A375 (cell line): ENCODE results near the gene AIFM3. TPM values are rescaled to one million over a fixed set of nuclear protein-coding genes. Genes with fewer than 3 reads are reported as not detected.

Source experiments
- total RNA-seq: library from RNA; depleted of rRNA; stranded (reverse); fragments of >200 nt; shearing (Covaris generic); gene quantifications from 2 replicates; pipeline ENCODE4 v1.2.3, GENCODE V29; 2014; rRNA removed

AIFM3 gene
- 0.26 and 0.45 TPM in 2 replicates for total RNA-seq

GRCh38 chr22:20966883-20967696 is at the start of gene AIFM3:
TSS of gene AIFM3 (plus strand) at chr22:20967255. CDS start at chr22:20967945, 690 bp downstream.

GRCh38 chr22:20981787-20982562 is 14.9 kb downstream of the AIFM3 start, which contains the start of gene LZTR1:
TSS of gene LZTR1 (plus strand) at chr22:20982297. CDS start at chr22:20982372, 75 bp downstream.

GRCh38 chr22:21001601-21002325 is 34.7 kb downstream of the AIFM3 start, which contains the start of gene THAP7:
TSS of gene THAP7 (minus strand) at chr22:21002118. CDS start at chr22:21001911, 207 bp downstream.

GRCh38 chr22:21014726-21015465 is 47.8 kb downstream of the AIFM3 start, which contains the start of gene P2RX6:
TSS of gene P2RX6 (plus strand) at chr22:21015165. CDS start at chr22:21015175, 10 bp downstream.

Other genes starting within 250 kb of the AIFM3 start
- gene SERPIND1, start 193.1 kb upstream of the AIFM3 start, total RNA-seq: 0.49 and 0.61 TPM in 2 replicates
- 23.4 and 33.8 TPM in 2 replicates for gene PI4KA, start 108.4 kb upstream of the AIFM3 start, total RNA-seq
- gene SNAP29, start 108.2 kb upstream of the AIFM3 start, total RNA-seq: 9.0 and 12.0 TPM in 2 replicates
- gene CRKL, start 49.8 kb upstream of the AIFM3 start, total RNA-seq: 17.3 and 18.8 TPM in 2 replicates
- gene LZTR1, start 15.0 kb downstream of the AIFM3 start, total RNA-seq: 22.6 and 28.0 TPM in 2 replicates
- 43.4 and 48.3 TPM in 2 replicates for gene THAP7, start 34.9 kb downstream of the AIFM3 start, total RNA-seq
- 3.1 and 5.9 TPM in 2 replicates for gene P2RX6, start 47.9 kb downstream of the AIFM3 start, total RNA-seq
- gene SLC7A4, start 65.3 kb downstream of the AIFM3 start, total RNA-seq: not detected in 2 replicates
- gene LRRC74B, start 78.7 kb downstream of the AIFM3 start, total RNA-seq: 0.05 TPM in 1 of 2 replicates, not detected in the other